Measurements from ENCODE around the gene HMX1. TPM values are rescaled to one million over a fixed set of nuclear protein-coding genes. Genes with fewer than 3 reads are reported as not detected.

HMX1 gene
- total RNA-seq, 1 experiment from 2014 or later = not detected

- Histone ChIP-seq H3K27ac (ENCODE audit: low read length) (no peak overlapping the region), H3K4me1 (ENCODE audit: insufficient read depth, low read length) (no peaks in the 10 kb centered on the region), H3F3A (ENCODE audit: low read length, unreplicated experiment) (no peaks in the 10 kb centered on the region), H3K9me3 (ENCODE audit: low read length) (no peaks in the 10 kb centered on the region), H4K20me1 (ENCODE audit: low read length) (no peaks in the 10 kb centered on the region), H3K36me3 (ENCODE audit: low read depth, low read length) (no peaks in the 10 kb centered on the region), H3K27me3 (ENCODE audit: low read length) (peaks cover 93% of the 10 kb centered on the region), H2AFZ (ENCODE audit: low read length) (no peak overlapping the region), H3K9ac (ENCODE audit: low read length) (no peak overlapping the region), H3K4me3 (ENCODE audit: low read length) (no peak overlapping the region), H3K9me2 (replicated peaks; ENCODE audit: low read length) (no peaks in the 10 kb centered on the region), H3K79me2 (ENCODE audit: low read length) (no peaks in the 10 kb centered on the region), H3K4me2 (ENCODE audit: low read length) (no peak overlapping the region)
- DNase-seq = no peak
- ATAC-seq = no peak
- ChIA-PET CTCF (no interaction called here), POLR2A (ENCODE audit: unreplicated experiment) (no interaction called here)
- TF ChIP-seq EZH2phosphoT487 (IDR thresholded peaks at IDR 0.05; ENCODE audit: borderline replicate concordance, low read length) (no peak), EZH2 (IDR thresholded peaks at IDR 0.05; ENCODE audit: low read length, unreplicated experiment) (no peak)
- TF ChIP-seq, protein P1, sequence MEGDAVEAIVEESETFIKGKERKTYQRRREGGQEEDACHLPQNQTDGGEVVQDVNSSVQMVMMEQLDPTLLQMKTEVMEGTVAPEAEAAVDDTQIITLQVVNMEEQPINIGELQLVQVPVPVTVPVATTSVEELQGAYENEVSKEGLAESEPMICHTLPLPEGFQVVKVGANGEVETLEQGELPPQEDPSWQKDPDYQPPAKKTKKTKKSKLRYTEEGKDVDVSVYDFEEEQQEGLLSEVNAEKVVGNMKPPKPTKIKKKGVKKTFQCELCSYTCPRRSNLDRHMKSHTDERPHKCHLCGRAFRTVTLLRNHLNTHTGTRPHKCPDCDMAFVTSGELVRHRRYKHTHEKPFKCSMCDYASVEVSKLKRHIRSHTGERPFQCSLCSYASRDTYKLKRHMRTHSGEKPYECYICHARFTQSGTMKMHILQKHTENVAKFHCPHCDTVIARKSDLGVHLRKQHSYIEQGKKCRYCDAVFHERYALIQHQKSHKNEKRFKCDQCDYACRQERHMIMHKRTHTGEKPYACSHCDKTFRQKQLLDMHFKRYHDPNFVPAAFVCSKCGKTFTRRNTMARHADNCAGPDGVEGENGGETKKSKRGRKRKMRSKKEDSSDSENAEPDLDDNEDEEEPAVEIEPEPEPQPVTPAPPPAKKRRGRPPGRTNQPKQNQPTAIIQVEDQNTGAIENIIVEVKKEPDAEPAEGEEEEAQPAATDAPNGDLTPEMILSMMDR (conservative IDR thresholded peaks at IDR 0.05; ENCODE audit: low read depth, low read length) = no peak
- intact Hi-C loops (cut with micrococcal nuclease) = no loop called here
- BruUV-seq (replicated peaks) = no TSS peak
These were observed 13.6 kb downstream of the HMX1 start for GRCh38 chr4:8857766-8858700.

DNA sequence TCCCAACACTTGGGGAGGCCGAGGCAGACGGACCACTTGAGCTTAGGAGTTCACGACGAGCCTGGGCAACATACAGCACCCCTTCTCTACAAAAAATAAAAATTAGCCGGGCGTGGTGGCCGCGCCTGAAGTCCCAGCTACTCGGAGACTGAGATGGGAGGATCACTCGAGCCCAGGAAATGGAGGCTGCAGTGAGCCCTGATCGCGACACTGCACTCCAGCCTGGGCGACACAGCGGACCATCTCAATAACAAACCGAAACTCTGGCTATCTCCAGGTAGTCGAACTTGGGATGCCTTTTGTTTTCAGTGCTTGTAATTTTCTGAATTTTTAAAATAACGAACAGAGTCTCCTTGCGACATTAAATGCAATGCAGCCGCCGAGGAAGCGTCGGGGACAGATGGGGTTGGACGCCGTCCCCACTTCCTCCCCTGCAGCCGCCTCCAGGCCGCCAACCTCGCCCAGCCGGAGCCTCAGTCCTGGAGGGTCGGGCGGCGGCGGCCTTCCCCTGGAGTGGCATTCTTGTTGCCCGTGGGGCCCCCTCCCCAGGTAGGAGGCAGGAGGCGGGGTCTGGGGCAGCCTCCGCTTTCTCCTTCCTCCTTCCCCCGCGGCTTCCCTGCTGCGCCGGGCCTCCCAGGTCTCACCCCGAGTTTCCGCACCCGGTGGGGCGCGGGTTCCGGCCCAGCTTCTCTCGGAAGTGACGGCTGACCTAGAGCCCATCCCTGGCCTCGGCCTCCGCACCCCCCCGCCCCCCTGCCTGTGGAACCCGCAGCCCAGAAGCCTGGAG is 14.6 kb downstream of the HMX1 start:
- Histone ChIP-seq H3K9me2 (replicated peaks; ENCODE audit: low read length) (no peaks in the 10 kb centered on the region), H3K36me3 (ENCODE audit: low read depth, low read length) (no peaks in the 10 kb centered on the region), H3K27me3 (ENCODE audit: low read length) (peaks cover 89% of the 10 kb centered on the region), H4K20me1 (ENCODE audit: low read length) (no peaks in the 10 kb centered on the region), H3K27ac (ENCODE audit: low read length) (no peak overlapping the region), H3K79me2 (ENCODE audit: low read length) (no peaks in the 10 kb centered on the region), H3F3A (ENCODE audit: low read length, unreplicated experiment) (no peaks in the 10 kb centered on the region), H2AFZ (ENCODE audit: low read length) (no peak overlapping the region), H3K4me1 (ENCODE audit: insufficient read depth, low read length) (no peaks in the 10 kb centered on the region), H3K4me2 (ENCODE audit: low read length) (no peak overlapping the region), H3K4me3 (ENCODE audit: low read length) (no peak overlapping the region), H3K9ac (ENCODE audit: low read length) (no peak overlapping the region), H3K9me3 (ENCODE audit: low read length) (no peaks in the 10 kb centered on the region)
- no TSS peak for BruUV-seq (replicated peaks)
- DNase-seq (no peak), ATAC-seq (no peak)
- POLR2A ChIA-PET (ENCODE audit: unreplicated experiment) = no interaction called here
- CTCF ChIA-PET = no interaction called here
- intact Hi-C loops (cut with micrococcal nuclease) = no loop called here
- no peak for TF ChIP-seq EZH2phosphoT487 (IDR thresholded peaks at IDR 0.05; ENCODE audit: borderline replicate concordance, low read length)
- TF ChIP-seq EZH2 (IDR thresholded peaks at IDR 0.05; ENCODE audit: low read length, unreplicated experiment) = no peak
- TF ChIP-seq, protein P1 (conservative IDR thresholded peaks at IDR 0.05; ENCODE audit: low read depth, low read length) = no peak
